ENCODE measurements around the gene CDC34.

The CDC34 gene
- total RNA-seq: 12.4 to 37.0 (median 18.6) reads per million in 17 experiments

- peak; percentile 19 to 49 (median 32) for DNase-seq
Observed at GRCh38 chr19:531753-532560, at the start of gene CDC34. TSS of gene CDC34 (plus strand) at chr19:531760. CDS start at chr19:531932, 172 bp downstream.

- no peak for DNase-seq
Observed at GRCh38 chr19:482186-483041, 49.1 kb upstream of the CDC34 start.

GRCh38 chr19:483332-484072 is 48.1 kb upstream of the CDC34 start:
- DNase-seq: no peak

GRCh38 chr19:484494-484893 is 47.1 kb upstream of the CDC34 start:
- DNase-seq: no peak

- DNase-seq: no peak
Observed at GRCh38 chr19:485077-485476, 46.5 kb upstream of the CDC34 start.

GRCh38 chr19:485583-486236 is 45.9 kb upstream of the CDC34 start:
- no peak for DNase-seq

- peak; percentile 87 to 99 (median 94) for DNase-seq
Observed at GRCh38 chr19:488505-489417, 42.8 kb upstream of the CDC34 start.

- peak in 2 of 4 experiments; percentile 51 to 64 for DNase-seq
Observed at GRCh38 chr19:489418-490196, 42.0 kb upstream of the CDC34 start.

GRCh38 chr19:491146-491741 is 40.3 kb upstream of the CDC34 start:
- DNase-seq: peak in 1 of 4 experiments; percentile 34

- peak in 1 of 4 experiments; percentile 21 for DNase-seq
Observed at GRCh38 chr19:492091-492531, 39.4 kb upstream of the CDC34 start.

- no peak for DNase-seq
Observed at GRCh38 chr19:493391-494170, 38.0 kb upstream of the CDC34 start.

- DNase-seq: no peak
Observed at GRCh38 chr19:494171-495080, 37.1 kb upstream of the CDC34 start.

- DNase-seq: no peak
Observed at GRCh38 chr19:495081-495401, 36.5 kb upstream of the CDC34 start.

- peak in 3 of 4 experiments; percentile 32 to 63 (median 42) for DNase-seq
Observed at GRCh38 chr19:495402-496111, 36.0 kb upstream of the CDC34 start.

GRCh38 chr19:496112-496665 is 35.4 kb upstream of the CDC34 start, which contains the start of gene MADCAM1:
TSS of gene MADCAM1 (plus strand) at chr19:496486. CDS start at chr19:496500, 14 bp downstream.
- no peak for DNase-seq

- DNase-seq: no peak
Observed at GRCh38 chr19:496986-497385, 34.6 kb upstream of the CDC34 start.

GRCh38 chr19:497491-497868 is 34.1 kb upstream of the CDC34 start:
- no peak for DNase-seq
